ENCODE results near the gene SRD5A3. TPM values are rescaled to one million over a fixed set of nuclear protein-coding genes. Genes with fewer than 3 reads are reported as not detected.
"Not testable (repeated sequence)": the region's sequence is repeated elsewhere in the genome, so short reads cannot be mapped to it uniquely, and the experiment has no call there.

Gene SRD5A3
- polyA plus RNA-seq, 3 donors: 18.4 to 30.0 (median 20.8) TPM

DNA sequence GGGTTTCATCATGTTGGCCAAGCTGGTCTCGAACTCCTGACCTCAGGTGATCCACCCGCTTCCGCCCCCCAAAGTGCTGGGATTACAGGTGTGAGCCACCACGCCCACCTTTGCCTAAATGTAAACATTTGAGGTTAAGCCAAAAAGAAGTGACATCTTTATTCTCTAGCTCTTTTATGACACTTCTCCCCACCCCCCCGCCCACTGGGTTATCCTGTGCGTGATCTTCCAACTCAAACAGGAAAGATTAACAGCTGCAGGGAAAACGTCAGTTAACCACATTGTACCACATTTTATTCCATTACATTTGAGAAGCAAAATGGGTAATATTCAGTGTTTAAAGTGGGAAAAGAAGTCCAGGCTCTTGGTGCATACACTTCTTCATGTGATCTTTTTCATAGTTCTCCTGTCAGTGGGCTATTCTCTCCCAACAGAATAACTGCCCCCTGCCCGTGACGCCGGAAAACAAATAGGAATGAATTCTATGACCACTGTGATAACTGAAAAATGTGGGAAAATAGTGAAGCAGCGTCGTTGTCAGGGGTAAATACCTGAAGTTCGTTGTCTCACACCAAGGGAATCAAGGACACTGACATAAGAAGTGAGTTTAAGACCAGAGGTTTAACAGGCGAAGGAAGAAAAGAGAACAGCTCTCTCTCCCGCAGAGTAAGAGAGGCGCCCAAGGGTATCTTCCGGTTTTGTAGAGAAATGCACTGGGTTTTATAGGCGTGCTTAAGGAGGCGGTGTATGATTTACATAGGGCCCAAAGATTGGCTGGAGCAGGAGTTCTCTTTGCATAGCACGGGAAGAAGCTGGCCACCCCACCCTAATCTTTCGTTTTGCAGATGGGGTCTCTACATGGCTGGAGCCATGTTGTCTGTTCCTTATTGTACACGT is 9.7 kb upstream of the SRD5A3 start:
- no peak for DNase-seq (ENCODE audit: extremely low read depth in 1 of 11, low read depth in 9 of 11, low spot score in 4 of 11)

DNA sequence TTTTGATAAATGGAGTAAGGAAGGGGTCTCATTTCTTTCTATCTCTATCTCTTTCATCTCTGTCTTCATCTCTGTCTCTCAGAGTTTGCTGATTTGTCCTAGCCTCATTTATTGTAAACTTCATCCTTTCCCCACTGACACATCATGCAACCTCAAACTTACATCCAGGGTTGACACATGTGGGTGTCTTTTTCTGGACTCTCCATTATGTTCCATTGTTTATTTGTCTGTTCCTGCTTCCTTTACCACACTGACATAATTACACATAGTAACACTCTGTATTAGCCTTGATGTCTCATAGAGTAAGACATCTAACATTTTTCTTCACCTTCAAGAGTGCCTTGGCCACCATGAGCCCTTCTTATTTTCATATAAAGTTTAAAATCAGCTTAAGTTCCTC is 8.1 kb upstream of the SRD5A3 start:
- DNase-seq (ENCODE audit: extremely low read depth in 1 of 11, low read depth in 9 of 11, low spot score in 4 of 11): no peak

DNA sequence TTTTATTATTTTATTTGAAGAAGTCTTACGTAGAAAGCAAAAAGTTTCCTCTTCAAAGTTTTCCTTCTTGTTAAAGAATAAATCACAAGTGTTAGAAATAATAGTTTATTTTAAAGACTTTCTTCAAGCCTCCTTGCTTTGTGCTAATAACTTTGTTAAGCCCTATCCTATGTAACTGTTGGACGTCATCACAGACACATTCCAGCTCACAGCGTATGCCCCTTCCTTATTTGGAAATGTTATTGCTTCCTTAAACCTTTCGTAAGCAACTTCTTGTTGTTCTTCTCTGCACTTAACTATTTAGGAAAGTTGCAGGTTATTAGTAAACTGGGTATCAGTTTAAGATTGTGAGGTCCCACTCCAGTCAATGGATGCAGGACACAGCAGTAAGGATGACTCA is 7.6 kb upstream of the SRD5A3 start:
- no peak for DNase-seq (ENCODE audit: extremely low read depth in 1 of 11, low read depth in 9 of 11, low spot score in 4 of 11)

DNA sequence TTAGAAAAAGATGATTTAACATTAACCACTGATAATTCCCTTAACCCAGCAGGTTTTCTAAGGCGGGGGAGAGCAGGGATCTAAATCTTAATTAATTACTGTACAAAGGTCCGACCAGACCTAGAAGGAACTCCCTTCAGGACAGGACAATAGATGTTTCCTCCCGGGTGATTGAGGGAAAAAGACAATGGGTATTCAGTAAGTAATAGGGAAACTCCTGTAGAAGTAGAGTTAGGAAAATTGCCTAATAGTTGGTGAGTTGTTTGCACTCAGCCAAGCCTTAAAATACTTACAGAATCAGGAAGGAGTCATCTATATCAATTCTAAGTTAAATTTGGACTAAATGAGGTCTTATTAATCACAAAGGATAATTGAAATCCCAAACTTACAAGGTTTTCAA is 5.8 kb upstream of the SRD5A3 start:
- no peak for DNase-seq (ENCODE audit: extremely low read depth in 1 of 11, low read depth in 9 of 11, low spot score in 4 of 11)

DNA sequence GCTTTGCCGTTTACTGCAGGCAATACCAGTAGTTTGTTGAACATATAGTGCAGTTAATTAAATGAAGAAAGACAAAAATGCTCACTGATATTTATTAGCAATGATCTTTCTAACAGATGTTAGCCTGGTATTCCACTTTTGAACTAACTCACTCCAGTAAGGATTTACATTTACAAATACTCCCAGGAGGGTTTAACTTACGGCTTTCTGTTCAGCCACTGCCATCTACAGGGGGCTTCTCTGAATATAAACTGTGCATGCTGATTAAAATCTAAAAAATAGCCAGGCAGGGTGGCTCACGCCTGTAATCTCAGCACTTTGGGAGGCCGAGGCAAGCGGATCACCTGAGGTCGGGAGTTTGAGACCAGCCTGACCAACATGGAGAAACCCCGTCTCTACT is 2.2 kb upstream of the SRD5A3 start:
- DNase-seq (ENCODE audit: extremely low read depth in 1 of 11, low read depth in 9 of 11, low spot score in 4 of 11): no peak

DNA sequence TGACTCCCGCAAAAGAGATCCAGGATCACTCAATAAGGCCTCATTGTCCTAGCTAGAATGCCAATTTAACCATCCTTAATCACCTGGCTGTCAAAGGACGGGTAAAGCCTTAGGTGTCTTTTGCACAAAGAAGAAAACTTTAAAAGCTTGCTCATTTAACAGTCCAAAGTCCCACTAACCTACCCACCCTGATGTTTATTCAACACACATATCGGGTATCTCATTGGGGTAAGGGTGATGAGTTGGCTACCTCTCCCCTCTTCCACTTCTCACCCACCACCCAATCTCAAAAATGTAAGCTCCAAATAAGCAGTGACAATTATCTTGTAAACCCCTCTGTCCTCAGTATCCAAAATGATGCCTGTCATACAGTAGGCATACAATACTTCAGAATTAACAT is 988 bp upstream of the SRD5A3 start:
- DNase-seq (ENCODE audit: extremely low read depth in 1 of 11, low read depth in 9 of 11, low spot score in 4 of 11): no peak

DNA sequence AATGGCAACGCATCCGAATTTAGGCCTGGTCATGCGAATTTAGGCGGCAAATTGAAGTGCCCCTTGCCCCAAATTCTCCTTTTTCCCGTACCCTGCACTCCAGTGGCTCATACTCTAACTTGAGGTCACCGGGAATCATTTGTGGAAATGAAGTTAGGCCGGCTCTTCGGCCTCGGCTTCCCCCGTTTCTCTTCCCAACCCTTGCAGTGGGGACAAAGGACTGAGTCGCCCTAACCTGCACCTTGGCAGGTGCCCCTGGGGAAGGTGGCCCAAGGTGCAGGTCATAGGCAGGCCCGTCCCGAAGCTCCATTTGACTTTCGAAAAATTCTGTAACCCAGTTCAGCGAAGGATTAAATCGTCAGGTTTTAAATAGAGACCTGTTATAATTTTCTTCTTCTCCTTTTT is 811 bp downstream of the SRD5A3 start:
- peak in 1 of 11 donors; percentile 8 for DNase-seq (ENCODE audit: extremely low read depth in 1 of 11, low read depth in 9 of 11, low spot score in 4 of 11)

DNA sequence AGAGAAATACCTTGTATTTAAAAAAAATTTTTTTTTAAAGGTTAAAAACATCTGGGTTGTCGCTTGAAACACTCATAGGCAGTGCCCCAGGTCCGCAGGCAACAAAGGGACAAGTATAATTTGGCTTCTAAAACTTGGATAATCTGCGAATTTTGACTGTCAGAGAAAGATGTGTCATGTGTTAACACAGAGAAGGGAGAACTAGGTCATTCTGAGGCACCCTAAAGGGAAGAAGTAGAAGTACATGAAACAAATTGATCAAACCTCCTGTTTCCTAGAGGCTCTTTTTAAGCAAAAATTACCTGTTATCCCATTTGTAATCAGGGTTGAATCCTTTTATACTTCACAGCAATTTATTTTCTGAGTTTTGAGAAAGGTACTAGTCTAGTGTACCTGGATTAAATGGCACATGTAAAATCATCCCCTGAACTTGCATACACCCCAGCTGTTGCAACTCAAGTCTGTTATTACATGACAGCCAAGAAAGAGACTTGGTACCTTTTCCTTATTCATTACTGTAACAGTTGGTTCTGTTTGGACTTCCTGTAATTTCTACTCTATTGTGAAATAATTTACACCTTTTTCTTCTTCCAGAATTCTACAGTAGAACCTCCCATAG is 1.7 kb downstream of the SRD5A3 start:
- no peak for DNase-seq (ENCODE audit: extremely low read depth in 1 of 11, low read depth in 9 of 11, low spot score in 4 of 11)

DNA sequence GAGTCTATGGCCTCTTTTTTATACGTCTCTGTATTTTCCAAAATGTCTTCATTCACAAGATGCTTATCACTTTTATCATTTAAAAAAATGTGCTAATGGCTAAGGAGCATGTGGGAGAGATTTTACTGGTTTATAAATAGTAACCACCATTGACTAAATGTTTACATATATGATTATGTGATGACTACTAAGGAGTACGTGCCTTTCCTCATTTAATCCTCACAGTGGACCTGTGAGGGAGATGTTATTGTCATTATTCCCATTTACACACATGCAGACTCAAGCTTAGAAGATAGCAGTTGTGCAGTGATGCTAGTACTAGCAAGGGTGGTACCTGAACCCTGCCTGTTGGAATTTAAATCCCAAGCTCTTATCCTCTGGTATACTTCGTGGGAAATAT is 2.4 kb downstream of the SRD5A3 start:
- no peak for DNase-seq (ENCODE audit: extremely low read depth in 1 of 11, low read depth in 9 of 11, low spot score in 4 of 11)

DNA sequence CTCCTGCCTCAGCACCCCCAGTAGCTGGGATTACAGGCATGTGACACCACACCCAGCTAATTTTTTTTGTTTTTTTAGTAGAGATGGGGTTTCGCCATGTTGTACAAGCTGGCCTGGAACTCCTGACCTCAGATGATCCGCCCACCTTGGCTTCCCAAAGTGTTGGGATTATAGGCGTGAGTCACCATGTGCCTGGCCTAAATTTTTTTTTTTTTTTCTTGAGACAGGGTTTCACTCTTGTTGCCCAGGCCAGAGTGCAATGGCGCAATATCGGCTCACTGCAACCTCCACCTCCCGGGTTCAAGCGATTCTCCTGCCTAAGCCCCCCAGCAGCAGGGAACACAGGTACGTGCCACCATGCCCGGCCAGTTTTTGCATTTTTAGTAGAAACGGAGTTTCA is 4.8 kb downstream of the SRD5A3 start:
- DNase-seq (ENCODE audit: extremely low read depth in 1 of 11, low read depth in 9 of 11, low spot score in 4 of 11): not testable (repeated sequence)

DNA sequence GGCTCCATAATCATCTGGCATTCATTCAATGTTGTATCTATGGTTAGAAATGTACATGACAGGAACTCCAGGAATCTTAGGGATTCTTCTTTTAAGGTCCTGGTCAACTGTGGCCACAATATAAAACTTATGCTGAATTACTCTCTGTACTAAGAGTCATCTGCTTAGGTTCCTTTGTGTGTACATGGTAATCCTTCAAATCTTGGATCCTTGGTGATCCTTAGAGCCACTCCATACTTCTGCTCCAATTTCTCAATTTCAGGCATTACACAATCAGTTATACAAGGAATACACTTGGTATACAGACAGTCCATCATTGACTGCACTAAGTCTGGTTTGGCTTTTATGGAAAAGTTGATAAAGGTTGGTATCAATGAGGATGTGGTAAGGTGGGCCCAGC is 5.8 kb downstream of the SRD5A3 start:
- no peak for DNase-seq (ENCODE audit: extremely low read depth in 1 of 11, low read depth in 9 of 11, low spot score in 4 of 11)

DNA sequence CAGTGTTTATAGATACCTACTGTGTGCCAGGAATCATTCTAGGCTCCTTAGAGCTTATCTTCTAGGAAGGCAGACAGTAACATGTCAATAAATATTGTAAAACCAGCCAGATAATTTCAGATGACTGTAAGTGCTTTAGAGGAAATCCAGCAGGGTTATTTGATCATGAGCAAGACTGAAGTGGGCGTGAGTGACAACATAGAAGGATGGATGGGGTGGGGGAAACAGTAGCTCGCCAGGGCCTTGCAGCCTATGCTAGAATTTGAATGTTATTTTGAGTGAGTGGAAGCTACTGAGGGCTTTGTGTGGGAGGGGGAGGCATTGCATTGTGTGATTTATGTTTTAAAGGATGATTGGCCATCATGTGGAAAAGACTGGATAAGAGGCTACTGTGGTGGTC is 6.7 kb downstream of the SRD5A3 start:
- DNase-seq (ENCODE audit: extremely low read depth in 1 of 11, low read depth in 9 of 11, low spot score in 4 of 11): no peak

DNA sequence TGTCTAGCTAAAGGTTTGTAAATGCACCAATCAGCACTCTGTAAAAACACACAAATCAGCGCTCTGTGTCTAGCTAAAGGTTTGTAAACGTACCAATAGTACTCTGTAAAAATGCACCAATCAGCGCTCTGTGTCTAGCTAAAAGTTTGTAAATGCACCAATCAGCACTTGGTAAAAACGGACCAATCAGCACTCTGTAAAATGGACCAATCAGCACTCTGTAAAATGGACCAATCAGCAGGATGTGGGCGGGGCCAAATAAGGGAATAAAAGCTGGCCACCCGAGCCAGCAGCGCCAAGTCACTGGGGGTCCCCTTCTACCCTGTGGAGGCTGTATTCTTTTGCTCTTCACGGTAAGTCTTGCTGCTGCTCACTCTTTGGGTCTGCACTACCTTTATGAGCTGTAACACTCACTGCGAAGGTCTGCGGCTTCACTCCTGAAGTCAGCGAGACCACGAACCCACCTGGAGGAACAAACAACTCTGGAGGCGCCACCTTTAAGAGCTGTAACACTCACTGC is 7.2 kb downstream of the SRD5A3 start:
- not testable (repeated sequence) for DNase-seq (ENCODE audit: extremely low read depth in 1 of 11, low read depth in 9 of 11, low spot score in 4 of 11)

DNA sequence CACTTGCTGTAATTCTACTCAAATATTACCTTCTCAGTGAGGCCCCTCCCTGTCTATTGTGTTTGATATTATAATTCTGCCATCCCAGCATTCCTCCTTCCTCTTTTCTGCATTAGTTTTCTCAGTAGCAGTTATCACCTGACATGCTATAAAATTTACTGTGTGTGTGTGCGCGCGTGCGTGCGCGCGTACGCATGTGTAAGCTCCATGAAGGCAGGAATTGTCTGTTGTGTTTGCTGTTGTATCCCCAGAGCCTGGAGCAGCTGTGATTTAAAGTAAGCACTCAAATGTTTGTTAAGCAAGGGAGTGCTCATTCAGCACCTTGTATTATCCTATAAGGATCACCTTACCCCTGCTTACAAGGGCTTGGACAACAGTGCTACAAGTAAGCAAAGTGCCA is 8.6 kb downstream of the SRD5A3 start:
- no peak for DNase-seq (ENCODE audit: extremely low read depth in 1 of 11, low read depth in 9 of 11, low spot score in 4 of 11)

DNA sequence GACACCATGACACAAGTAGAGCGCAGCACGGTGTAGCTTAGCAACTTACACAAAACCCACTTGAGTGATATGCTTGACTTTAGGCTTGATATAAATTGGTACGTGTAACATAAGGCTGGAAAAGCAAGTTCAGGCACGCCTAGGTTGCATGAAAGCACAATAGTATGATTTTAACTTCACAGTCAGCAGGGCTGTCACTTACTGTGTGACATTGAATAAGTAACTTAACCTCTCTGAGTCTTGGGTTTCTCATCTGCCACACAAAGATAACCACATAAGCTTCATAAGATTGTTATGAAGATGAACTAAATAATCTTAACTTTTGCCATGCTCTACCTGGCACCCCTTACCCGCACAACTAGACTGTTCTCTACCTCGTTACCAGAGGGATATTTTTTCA is 9.5 kb downstream of the SRD5A3 start:
- no peak for DNase-seq (ENCODE audit: extremely low read depth in 1 of 11, low read depth in 9 of 11, low spot score in 4 of 11)

DNA sequence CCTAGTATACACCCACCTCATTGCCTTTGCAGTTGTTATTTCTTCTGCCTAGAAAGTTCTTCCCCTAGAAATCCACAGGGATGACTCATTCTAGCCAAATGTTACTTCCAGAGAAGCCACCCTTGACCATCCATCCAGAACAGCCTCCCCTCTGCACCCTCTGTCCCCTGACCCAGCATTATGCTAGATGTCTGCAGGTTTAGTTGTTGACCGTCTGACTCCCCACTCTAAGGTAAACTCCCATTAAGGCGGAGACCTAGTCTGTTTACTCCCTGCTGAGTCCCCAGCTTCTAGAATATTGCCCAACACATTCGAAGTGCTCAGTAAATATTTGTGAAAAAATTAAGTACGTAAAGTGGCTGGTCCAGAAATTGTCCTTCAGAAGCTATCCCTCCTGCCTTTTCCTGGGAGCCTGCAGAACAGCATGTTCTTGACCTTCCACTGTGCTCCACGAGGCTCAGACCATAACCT is 11.0 kb downstream of the SRD5A3 start:
- no peak for DNase-seq (ENCODE audit: extremely low read depth in 1 of 11, low read depth in 9 of 11, low spot score in 4 of 11)

DNA sequence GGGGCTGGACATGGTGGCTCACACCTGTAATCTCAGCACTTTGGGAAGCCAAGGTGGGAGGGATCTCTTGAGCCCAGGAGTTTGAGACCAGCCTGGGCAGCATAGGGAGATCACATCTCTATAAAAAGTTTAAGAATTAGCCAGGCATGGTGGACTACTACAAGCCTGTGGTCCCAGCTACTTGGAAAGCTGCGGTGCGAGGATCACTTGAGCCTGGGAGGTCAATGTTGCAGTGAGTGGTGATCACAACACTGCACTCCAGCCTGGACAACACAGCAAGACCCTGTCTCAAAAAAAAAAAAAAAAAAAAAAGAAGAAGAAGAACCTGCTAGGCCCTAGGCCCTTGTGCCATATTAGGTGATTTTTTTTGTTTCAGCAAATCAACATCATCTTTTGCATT is 12.2 kb downstream of the SRD5A3 start:
- no peak for DNase-seq (ENCODE audit: extremely low read depth in 1 of 11, low read depth in 9 of 11, low spot score in 4 of 11)

DNA sequence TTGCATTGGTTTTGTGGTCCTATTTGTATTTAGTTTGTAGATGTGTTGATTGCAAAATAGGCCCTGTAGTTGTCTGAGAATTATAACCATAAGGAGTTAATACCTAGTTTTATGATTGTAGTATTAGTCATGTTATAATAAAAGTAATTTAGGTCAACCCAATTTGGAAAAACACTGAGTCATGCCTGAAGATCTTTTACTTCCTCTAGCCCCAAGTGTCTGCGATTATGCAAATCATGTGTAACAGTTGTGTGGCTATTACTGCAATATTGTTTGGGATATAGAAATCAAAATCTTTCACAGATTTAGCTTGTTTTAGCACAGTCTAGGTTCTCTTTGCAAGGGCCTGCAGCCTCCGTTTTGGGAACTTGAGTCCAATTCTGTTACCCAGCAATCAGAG is 12.6 kb downstream of the SRD5A3 start:
- DNase-seq (ENCODE audit: extremely low read depth in 1 of 11, low read depth in 9 of 11, low spot score in 4 of 11): no peak

DNA sequence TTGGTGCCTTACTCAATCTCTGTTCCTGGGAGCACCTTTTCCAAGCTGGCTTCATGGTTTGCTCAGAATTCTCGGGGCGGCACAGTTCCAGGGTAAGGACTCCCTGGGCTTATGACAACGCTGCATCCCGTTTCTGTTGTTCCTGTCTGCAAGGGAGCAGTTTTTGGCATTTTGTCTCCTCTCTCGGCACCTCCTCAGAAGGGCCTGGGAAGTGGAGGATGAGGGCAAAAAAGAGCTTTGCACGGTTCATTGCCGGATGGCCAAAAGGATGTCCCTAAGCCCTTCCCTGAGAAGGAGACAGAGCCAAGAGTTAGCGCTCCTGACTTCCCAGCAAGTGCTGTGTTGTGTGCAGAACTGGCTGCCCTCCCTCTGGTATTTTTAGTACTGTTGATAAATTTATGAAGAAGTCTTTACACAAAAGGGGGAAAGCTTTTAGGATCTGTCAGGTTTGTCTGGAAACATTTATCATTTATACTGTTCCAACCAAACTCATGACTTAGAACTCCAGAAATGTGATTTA is 13.4 kb downstream of the SRD5A3 start:
- no peak for DNase-seq (ENCODE audit: extremely low read depth in 1 of 11, low read depth in 9 of 11, low spot score in 4 of 11)

DNA sequence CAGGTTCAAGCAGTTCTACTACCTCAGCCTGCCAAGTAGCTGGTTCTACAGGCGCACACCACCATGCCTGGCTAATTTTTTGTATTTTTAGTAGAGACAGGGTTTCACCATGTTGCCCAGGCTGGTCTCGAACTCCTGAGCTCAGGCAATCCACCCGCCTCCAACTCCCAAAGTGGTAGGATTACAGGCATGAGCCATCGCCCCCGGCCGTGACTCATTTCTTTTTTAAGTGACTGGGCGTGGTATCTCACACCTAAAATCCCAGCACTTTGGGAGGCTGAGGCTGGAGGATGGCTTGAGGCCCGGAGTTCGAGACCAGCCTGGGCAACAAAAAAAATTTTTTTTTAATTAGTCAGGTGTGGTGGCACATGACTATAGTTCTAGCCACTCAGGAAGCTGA is 16.9 kb downstream of the SRD5A3 start:
- DNase-seq (ENCODE audit: extremely low read depth in 1 of 11, low read depth in 9 of 11, low spot score in 4 of 11): not testable (repeated sequence)

Data from renal cortex interstitium (tissue), 11 donors.